GM10266 (cell line): ENCODE data around the gene FOXS1.

ENCODE experiments used
- DNase-seq: peaks from one replicate; pipeline ENCODE4 v3.0.0; 2012; ENCODE audit errors: extremely low spot score
- CTCF ChIP-seq: IDR thresholded peaks from 2 replicates; pipeline ENCODE4 v1.5.1; 2012; ENCODE audit warnings: mild to moderate bottlenecking, low read depth; ENCODE audit not compliant: control insufficient read depth, insufficient read depth; ENCODE audit errors: missing control alignments

Gene FOXS1

GRCh38 chr20:31821427-31821826 is 24.0 kb downstream of the FOXS1 start:
- no peak for TF ChIP-seq CTCF
- no peak for DNase-seq

- no peak for DNase-seq
- TF ChIP-seq CTCF = no peak
Observed at GRCh38 chr20:31820228-31820627, 25.2 kb downstream of the FOXS1 start.

GRCh38 chr20:31819083-31819784 is 26.2 kb downstream of the FOXS1 start, which contains the start of gene MYLK2:
Gene MYLK2, plus strand, starts transcription at chr20:31819356. Its CDS starts 225 bp downstream, at chr20:31819581.
- TF ChIP-seq CTCF = no peak
- no peak for DNase-seq

GRCh38 chr20:31818376-31818908 is 27.0 kb downstream of the FOXS1 start:
- DNase-seq = no peak
- TF ChIP-seq CTCF = no peak

- DNase-seq = no peak
- no peak for TF ChIP-seq CTCF
Observed at GRCh38 chr20:31817461-31817860, 27.9 kb downstream of the FOXS1 start.

GRCh38 chr20:31816221-31816620 is 29.2 kb downstream of the FOXS1 start:
- no peak for DNase-seq
- no peak for TF ChIP-seq CTCF
